NCI-H1417 treated with DMSO at 0.1 percent for 48 hours (cell line): Measurements from ENCODE around the gene MAP3K10.
"Not testable (repeated sequence)": the region's sequence is repeated elsewhere in the genome, so short reads cannot be mapped to it uniquely, and the experiment has no call there.

Source experiments
- DNase-seq: peaks from one replicate; lab custom pipeline; 2025; lab: John Stamatoyannopoulos, UW

The MAP3K10 gene

GRCh38 chr19:40217027-40217810 lies 26.0 kb downstream of the MAP3K10 start:
- DNase-seq: peak; percentile 30

GRCh38 chr19:40217934-40218890 lies 27.0 kb downstream of the MAP3K10 start, which contains the start of gene TTC9B:
TTC9B (minus strand) TSS chr19:40218384; CDS start chr19:40218381, 3 bp downstream.
- DNase-seq: no peak

- not testable (repeated sequence) for DNase-seq
Measured at GRCh38 chr19:40219029-40219428, 27.8 kb downstream of the MAP3K10 start.

- no peak for DNase-seq
Measured at GRCh38 chr19:40219721-40220276, 28.6 kb downstream of the MAP3K10 start.

GRCh38 chr19:40220674-40221073 lies 29.4 kb downstream of the MAP3K10 start:
- no peak for DNase-seq

GRCh38 chr19:40221858-40222619 lies 30.8 kb downstream of the MAP3K10 start:
- DNase-seq: peak; percentile 7

- DNase-seq: no peak
Measured at GRCh38 chr19:40223135-40223822, 32.1 kb downstream of the MAP3K10 start.

GRCh38 chr19:40224342-40225150 lies 33.3 kb downstream of the MAP3K10 start:
- no peak for DNase-seq

GRCh38 chr19:40225440-40226305 lies 34.4 kb downstream of the MAP3K10 start:
- no peak for DNase-seq

GRCh38 chr19:40228346-40228745 lies 37.1 kb downstream of the MAP3K10 start:
- no peak for DNase-seq

- DNase-seq: no peak
Measured at GRCh38 chr19:40228863-40229262, 37.6 kb downstream of the MAP3K10 start.

- DNase-seq: no peak
Measured at GRCh38 chr19:40229484-40229883, 38.3 kb downstream of the MAP3K10 start.

- no peak for DNase-seq
Measured at GRCh38 chr19:40229926-40230417, 38.7 kb downstream of the MAP3K10 start.

- no peak for DNase-seq
Measured at GRCh38 chr19:40231057-40231456, 39.8 kb downstream of the MAP3K10 start.

GRCh38 chr19:40231544-40232424 lies 40.6 kb downstream of the MAP3K10 start:
- DNase-seq: no peak

- no peak for DNase-seq
Measured at GRCh38 chr19:40232479-40232878, 41.3 kb downstream of the MAP3K10 start.

- DNase-seq: no peak
Measured at GRCh38 chr19:40232949-40233810, 42.0 kb downstream of the MAP3K10 start.
